Gastrocnemius medialis (tissue), 4 donors: ENCODE results near the gene ZNF771.

Experiments
- CTCF ChIP-seq, 5 experiments: fragments of 450-650 bp in 3 of 5; fragments of 200-600 bp in 2 of 5; sonication (generic) in 2 of 5; IDR thresholded peaks in 4 of 5; conservative IDR thresholded peaks in 1 of 5; 1 replicate in 4 of 5; 2 replicates in 1 of 5; pipeline ENCODE4 v1.5.1; 2016 to 2019; ENCODE audit warnings: antibody characterized with exemption in 5 of 5, mild to moderate bottlenecking in 3 of 5, moderate library complexity in 3 of 5
- POLR2A ChIP-seq, 2 donors: fragments of 450-650 bp; IDR thresholded peaks; one replicate each; pipeline ENCODE4 v1.6.1; 2017; ENCODE audit warnings: antibody characterized with exemption in 2 of 2, mild to moderate bottlenecking in 2 of 2, moderate library complexity in 2 of 2

GRCh38 chr16:30369091-30369937 is 38.1 kb upstream of the ZNF771 start:
- TF ChIP-seq CTCF (IDR thresholded peaks at IDR 0.05 in 4 of 5, conservative IDR thresholded peaks at IDR 0.05 in 1 of 5) (no peak), POLR2A (IDR thresholded peaks at IDR 0.05) (no peak)
